Panc1 (cell line): ENCODE data around the gene QRFPR.

Experiments used
- POLR2AphosphoS5 ChIP-seq: IDR thresholded peaks from 2 replicates; pipeline ENCODE4 v1.6.1; 2012; ENCODE audit warnings: mild to moderate bottlenecking, low read depth, low read length, moderate library complexity
- SIN3A ChIP-seq: IDR thresholded peaks from 2 replicates; pipeline ENCODE4 v1.6.1; 2012; ENCODE audit warnings: low read depth, mild to moderate bottlenecking, low read length, moderate library complexity, borderline replicate concordance; ENCODE audit not compliant: insufficient read depth
- TCF7L2 ChIP-seq: IDR thresholded peaks from 2 replicates; pipeline ENCODE4 v1.6.1; 2011; ENCODE audit warnings: mild to moderate bottlenecking, low read depth, low read length, inconsistent platforms
- TF ChIP-seq, protein P1 (sequence below): fragments of 450-650 bp; IDR thresholded peaks from 2 replicates; pipeline ENCODE4 v1.5.1; 2017; ENCODE audit warnings: mild to moderate bottlenecking

DNA sequence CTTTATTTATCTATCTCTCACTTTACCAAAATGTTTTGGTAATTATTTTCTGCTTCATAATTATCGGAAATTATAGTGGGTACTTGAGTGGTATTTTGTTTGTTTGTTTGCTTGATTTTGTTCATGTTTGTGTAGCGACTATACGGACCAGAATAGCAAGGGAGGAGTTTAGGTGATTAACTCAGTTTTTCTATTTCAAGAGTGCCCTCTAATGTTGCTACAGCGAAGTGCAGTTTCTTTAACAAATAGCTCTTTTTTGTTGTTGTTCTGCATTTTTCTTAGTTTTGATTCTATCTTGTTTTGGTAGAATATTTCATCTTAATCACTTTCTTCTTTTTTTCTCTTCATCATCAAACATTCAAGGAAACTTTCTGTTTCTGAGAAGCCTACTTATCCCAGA is 40.8 kb upstream of the QRFPR start:
- no peak for TF ChIP-seq POLR2AphosphoS5
- TF ChIP-seq, protein P1, sequence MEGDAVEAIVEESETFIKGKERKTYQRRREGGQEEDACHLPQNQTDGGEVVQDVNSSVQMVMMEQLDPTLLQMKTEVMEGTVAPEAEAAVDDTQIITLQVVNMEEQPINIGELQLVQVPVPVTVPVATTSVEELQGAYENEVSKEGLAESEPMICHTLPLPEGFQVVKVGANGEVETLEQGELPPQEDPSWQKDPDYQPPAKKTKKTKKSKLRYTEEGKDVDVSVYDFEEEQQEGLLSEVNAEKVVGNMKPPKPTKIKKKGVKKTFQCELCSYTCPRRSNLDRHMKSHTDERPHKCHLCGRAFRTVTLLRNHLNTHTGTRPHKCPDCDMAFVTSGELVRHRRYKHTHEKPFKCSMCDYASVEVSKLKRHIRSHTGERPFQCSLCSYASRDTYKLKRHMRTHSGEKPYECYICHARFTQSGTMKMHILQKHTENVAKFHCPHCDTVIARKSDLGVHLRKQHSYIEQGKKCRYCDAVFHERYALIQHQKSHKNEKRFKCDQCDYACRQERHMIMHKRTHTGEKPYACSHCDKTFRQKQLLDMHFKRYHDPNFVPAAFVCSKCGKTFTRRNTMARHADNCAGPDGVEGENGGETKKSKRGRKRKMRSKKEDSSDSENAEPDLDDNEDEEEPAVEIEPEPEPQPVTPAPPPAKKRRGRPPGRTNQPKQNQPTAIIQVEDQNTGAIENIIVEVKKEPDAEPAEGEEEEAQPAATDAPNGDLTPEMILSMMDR = peak; percentile 21; the same call in 1 of the 2 replicates
- no peak for TF ChIP-seq SIN3A
- TF ChIP-seq TCF7L2 = no peak
